Measurements from ENCODE around the gene RPL41. TPM values are rescaled to one million over a fixed set of nuclear protein-coding genes. Genes with fewer than 3 reads are reported as not detected.

Gene RPL41
- total and polyA plus RNA-seq, 9 of the 15 experiments (the other 6 are each of a cell fraction or from before 2014, with no cell fraction given), result 3,403 to 11,276 (median 5,604) TPM

DNA sequence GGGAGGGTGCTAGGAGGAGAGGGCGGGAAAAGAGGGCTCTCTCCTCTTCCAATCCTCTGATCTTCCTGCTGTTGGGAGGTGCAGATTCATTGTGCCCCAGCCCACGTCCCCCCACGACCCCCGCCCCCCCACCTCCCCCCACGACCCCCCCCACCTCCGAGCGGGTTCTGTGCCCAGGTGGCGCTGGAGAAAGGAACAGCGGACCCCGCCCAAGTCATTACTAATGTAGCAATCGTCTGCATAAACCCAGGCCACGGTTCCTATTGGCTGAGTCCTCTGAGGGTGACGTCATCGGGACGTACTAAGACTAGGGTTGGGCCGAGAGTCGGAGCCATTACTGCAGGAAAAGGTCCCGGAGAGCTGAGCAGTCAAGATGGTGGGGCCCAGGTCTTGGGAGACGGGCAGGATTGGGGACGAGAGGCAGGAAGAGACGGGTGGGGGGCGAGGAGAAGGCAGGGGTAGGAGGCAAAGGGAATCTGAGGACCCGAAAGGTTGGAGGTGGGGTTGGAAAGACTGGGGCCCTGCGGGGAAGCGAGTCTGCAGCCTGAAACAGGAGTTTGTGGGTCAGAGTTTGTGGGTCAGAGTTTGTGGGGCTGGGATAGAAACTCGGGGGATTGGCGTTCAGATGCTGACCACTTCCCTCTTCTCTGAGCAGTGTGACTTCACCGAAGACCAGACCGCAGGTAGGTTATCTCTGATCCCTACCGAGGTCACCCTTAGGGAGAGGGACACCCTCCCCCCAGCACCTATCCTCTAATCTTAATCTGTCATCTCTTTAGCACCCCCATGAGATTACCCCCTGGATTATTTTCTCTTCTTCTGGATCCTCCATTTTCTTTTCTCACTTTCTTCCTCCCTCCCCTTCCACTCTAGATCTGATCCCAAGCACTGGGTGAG lies 41.8 kb downstream of the RPL41 start, which contains the start of gene MYL6 (continued):
- no peak for TF ChIP-seq KLF10 (CRISPR knock-in tag; IDR thresholded peaks at IDR 0.05)
- peak; percentile 39; the same call in 1 of the 2 replicates for TF ChIP-seq C11orf30 (IDR thresholded peaks at IDR 0.05; ENCODE audit: low read depth)
- no peak for TF ChIP-seq ZBTB1 (CRISPR knock-in tag; IDR thresholded peaks at IDR 0.05; ENCODE audit: borderline replicate concordance, low read depth)
- TF ChIP-seq FOXP4 (CRISPR knock-in tag; IDR thresholded peaks at IDR 0.05; ENCODE audit: borderline replicate concordance), result 0 out of 2 replicates have a peak, but pooled peaks have one; percentile 47
- peak; percentile 98 for TF ChIP-seq CHD1 (IDR thresholded peaks at IDR 0.05; ENCODE audit: low read length)
- TF ChIP-seq MAFF (IDR thresholded peaks at IDR 0.05; ENCODE audit: low read length), result no peak
- no peak for TF ChIP-seq CBX2 (IDR thresholded peaks at IDR 0.05; ENCODE audit: insufficient read depth, low read length, poor library complexity, severe bottlenecking)
- TF ChIP-seq CREBBP (IDR thresholded peaks at IDR 0.05; ENCODE audit: low read depth, low read length), result no peak
- TF ChIP-seq FOXM1 (IDR thresholded peaks at IDR 0.05; ENCODE audit: low read depth), result no peak
- no peak for TF ChIP-seq FOXM1 (CRISPR knock-in tag; IDR thresholded peaks at IDR 0.05; ENCODE audit: low read depth)
- TF ChIP-seq ZNF232 (CRISPR knock-in tag; IDR thresholded peaks at IDR 0.05), result peak; percentile 59; the same call in 1 of the 2 replicates
- peak; percentile 96 for TF ChIP-seq RBFOX2 (IDR thresholded peaks at IDR 0.05; ENCODE audit: low read depth, low read length)
- no peak for TF ChIP-seq SOX6 (IDR thresholded peaks at IDR 0.05)
- peak; percentile 54; the same call in 1 of the 2 replicates for TF ChIP-seq ZNF165 (CRISPR knock-in tag; IDR thresholded peaks at IDR 0.05; ENCODE audit: borderline replicate concordance)
- no peak for TF ChIP-seq KDM1A (IDR thresholded peaks at IDR 0.05)
- TF ChIP-seq, protein P1, sequence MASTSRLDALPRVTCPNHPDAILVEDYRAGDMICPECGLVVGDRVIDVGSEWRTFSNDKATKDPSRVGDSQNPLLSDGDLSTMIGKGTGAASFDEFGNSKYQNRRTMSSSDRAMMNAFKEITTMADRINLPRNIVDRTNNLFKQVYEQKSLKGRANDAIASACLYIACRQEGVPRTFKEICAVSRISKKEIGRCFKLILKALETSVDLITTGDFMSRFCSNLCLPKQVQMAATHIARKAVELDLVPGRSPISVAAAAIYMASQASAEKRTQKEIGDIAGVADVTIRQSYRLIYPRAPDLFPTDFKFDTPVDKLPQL (IDR thresholded peaks at IDR 0.05; ENCODE audit: extremely low read depth, insufficient read length), result peak; percentile 71
- no peak for TF ChIP-seq ZNF77 (CRISPR knock-in tag; IDR thresholded peaks at IDR 0.05)
- no peak; the same call in 1 of the 2 replicates for TF ChIP-seq BCOR (IDR thresholded peaks at IDR 0.05)
- TF ChIP-seq, protein P2, sequence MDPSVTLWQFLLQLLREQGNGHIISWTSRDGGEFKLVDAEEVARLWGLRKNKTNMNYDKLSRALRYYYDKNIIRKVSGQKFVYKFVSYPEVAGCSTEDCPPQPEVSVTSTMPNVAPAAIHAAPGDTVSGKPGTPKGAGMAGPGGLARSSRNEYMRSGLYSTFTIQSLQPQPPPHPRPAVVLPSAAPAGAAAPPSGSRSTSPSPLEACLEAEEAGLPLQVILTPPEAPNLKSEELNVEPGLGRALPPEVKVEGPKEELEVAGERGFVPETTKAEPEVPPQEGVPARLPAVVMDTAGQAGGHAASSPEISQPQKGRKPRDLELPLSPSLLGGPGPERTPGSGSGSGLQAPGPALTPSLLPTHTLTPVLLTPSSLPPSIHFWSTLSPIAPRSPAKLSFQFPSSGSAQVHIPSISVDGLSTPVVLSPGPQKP (CRISPR knock-in tag; IDR thresholded peaks at IDR 0.05), result no peak
- TF ChIP-seq ZNF124 (CRISPR knock-in tag; IDR thresholded peaks at IDR 0.05), result no peak
- TF ChIP-seq MEIS2 (IDR thresholded peaks at IDR 0.05; ENCODE audit: partially characterized antibody), result no peak
- TF ChIP-seq ZBTB33 (CRISPR knock-in tag; IDR thresholded peaks at IDR 0.05), result peak; percentile 11; the same call in 1 of the 2 replicates
- no peak; the same call in 1 of the 2 replicates for TF ChIP-seq EHMT2 (IDR thresholded peaks at IDR 0.05)
- TF ChIP-seq ZKSCAN8 (CRISPR knock-in tag; IDR thresholded peaks at IDR 0.05), result peak; percentile 78; the same call in 1 of the 2 replicates

All from K562 (cell line).